Smooth muscle cell (in vitro differentiated cells): Measurements from ENCODE around the gene PELI3. TPM values are rescaled to one million over a fixed set of nuclear protein-coding genes. Genes with fewer than 3 reads are reported as not detected.

Experiments used
- DNase-seq: peaks from one replicate; lab custom pipeline; 2025; ENCODE audit not compliant: unreplicated experiment; lab: John Stamatoyannopoulos, UW
- H2AFZ ChIP-seq: fragments of 200-600 bp; sonication (generic); 2 replicates; pipeline ENCODE4 v1.6.0; 2016; ENCODE audit warnings: antibody characterized with exemption, low read depth, mild to moderate bottlenecking
- H3F3A ChIP-seq: fragments of 200-600 bp; sonication (generic); 2 replicates; pipeline ENCODE4 v1.6.0; 2017; ENCODE audit warnings: antibody characterized with exemption, low read depth
- H3K27ac ChIP-seq: fragments of 200-600 bp; sonication (generic); 2 replicates; pipeline ENCODE4 v1.5.1; 2016; ENCODE audit warnings: low read depth, mild to moderate bottlenecking
- H3K27me3 ChIP-seq: fragments of 200-600 bp; sonication (generic); 2 replicates; pipeline ENCODE4 v1.6.1; 2016; ENCODE audit warnings: low read depth, mild to moderate bottlenecking
- H3K36me3 ChIP-seq: fragments of 200-600 bp; sonication (generic); 2 replicates; pipeline ENCODE4 v1.5.1; 2016; ENCODE audit warnings: low read depth
- H3K4me1 ChIP-seq: fragments of 200-600 bp; sonication (generic); 2 replicates; pipeline ENCODE4 v1.5.1; 2016; ENCODE audit warnings: low read depth
- H3K4me2 ChIP-seq: fragments of 200-600 bp; sonication (generic); 2 replicates; pipeline ENCODE4 v1.6.0; 2016; ENCODE audit warnings: mild to moderate bottlenecking
- H3K4me3 ChIP-seq: fragments of 200-600 bp; sonication (generic); 2 replicates; pipeline ENCODE4 v1.5.1; 2016; ENCODE audit warnings: mild to moderate bottlenecking
- H3K79me2 ChIP-seq: fragments of 200-600 bp; sonication (generic); 2 replicates; pipeline ENCODE4 v1.6.0; 2016; ENCODE audit warnings: low read depth, mild to moderate bottlenecking
- H3K9ac ChIP-seq: fragments of 200-600 bp; sonication (generic); 2 replicates; pipeline ENCODE4 v1.6.0; 2016; ENCODE audit warnings: low read depth
- H3K9me3 ChIP-seq: fragments of 200-600 bp; sonication (generic); replicated peaks from 2 replicates; pipeline ENCODE4 v1.5.1; 2016; ENCODE audit warnings: low read depth
- H4K20me1 ChIP-seq: fragments of 200-600 bp; sonication (generic); 2 replicates; pipeline ENCODE4 v1.6.0; 2016; ENCODE audit warnings: low read depth
- WGBS: methylation state at CpG from one replicate; pipeline ENCODE4 v1.1.7; 2016; ENCODE audit warnings: low lambda C conversion rate; 5-methylcytosine and 5-hydroxymethylcytosine counted together
- polyA plus RNA-seq: library from polyadenylated mRNA; unstranded; fragments of >200 nt; fragmentation: Nextera tagmentation; extraction: Ambion mirVana; gene quantifications from 2 replicates; pipeline ENCODE4 v1.2.1, GENCODE V29; 2016
- total RNA-seq: library from RNA; depleted of rRNA; stranded (reverse); fragments of >200 nt; gene quantifications from 2 replicates; pipeline ENCODE4 v1.2.3, GENCODE V29; 2014
- TF ChIP-seq, protein P1 (sequence below): fragments of 200-600 bp; sonication (generic); IDR thresholded peaks from 2 replicates; pipeline ENCODE4 v1.5.1; 2017; ENCODE audit warnings: borderline replicate concordance, mild to moderate bottlenecking, antibody characterized with exemption; ENCODE audit not compliant: insufficient read depth, poor library complexity, severe bottlenecking

Gene PELI3
- total and polyA plus RNA-seq, 2 experiments from 2014 or later = 2.1 to 9.4 TPM

DNA sequence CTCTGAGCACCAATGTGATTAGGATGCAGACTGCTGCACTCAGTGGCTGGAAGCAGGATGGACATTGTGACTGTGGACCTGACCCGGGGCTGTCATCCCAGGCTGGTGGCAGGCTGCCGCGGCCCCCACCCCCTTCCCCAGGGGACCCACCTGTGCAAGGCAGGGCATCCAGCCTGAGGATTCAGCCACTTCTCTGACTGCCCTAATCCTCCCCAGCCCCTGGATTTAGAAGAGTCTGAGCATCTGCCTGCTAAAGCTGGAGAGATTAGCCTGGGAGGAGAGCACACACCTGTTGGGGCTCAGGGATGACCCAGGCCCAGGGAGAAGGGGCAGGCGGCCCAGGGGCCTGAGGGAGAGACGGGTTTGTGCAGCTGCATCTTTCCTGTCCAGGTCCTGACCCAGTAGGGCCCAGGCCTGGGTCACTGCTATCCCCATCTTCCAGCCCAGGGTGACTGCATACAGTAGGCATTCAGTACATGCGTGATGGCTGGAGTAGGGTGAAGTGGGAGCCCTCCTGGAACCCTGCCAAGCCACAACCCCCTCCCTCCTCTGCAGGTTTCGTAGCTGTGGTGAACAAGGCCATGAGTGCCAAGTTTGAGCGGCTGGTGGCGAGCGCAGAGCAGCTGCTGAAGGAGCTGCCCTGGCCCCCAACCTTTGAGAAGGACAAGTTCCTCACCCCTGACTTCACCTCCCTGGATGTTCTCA is 25.6 kb downstream of the PELI3 start:
- no peak overlapping the region for H3K27ac ChIP-seq
- H3K27me3 ChIP-seq = no peaks in the 10 kb centered on the region
- peaks cover 5% of the 10 kb centered on the region for H3K36me3 ChIP-seq
- H4K20me1 ChIP-seq = no peaks in the 10 kb centered on the region
- no peaks in the 10 kb centered on the region for H3K4me1 ChIP-seq
- TF ChIP-seq, protein P1, sequence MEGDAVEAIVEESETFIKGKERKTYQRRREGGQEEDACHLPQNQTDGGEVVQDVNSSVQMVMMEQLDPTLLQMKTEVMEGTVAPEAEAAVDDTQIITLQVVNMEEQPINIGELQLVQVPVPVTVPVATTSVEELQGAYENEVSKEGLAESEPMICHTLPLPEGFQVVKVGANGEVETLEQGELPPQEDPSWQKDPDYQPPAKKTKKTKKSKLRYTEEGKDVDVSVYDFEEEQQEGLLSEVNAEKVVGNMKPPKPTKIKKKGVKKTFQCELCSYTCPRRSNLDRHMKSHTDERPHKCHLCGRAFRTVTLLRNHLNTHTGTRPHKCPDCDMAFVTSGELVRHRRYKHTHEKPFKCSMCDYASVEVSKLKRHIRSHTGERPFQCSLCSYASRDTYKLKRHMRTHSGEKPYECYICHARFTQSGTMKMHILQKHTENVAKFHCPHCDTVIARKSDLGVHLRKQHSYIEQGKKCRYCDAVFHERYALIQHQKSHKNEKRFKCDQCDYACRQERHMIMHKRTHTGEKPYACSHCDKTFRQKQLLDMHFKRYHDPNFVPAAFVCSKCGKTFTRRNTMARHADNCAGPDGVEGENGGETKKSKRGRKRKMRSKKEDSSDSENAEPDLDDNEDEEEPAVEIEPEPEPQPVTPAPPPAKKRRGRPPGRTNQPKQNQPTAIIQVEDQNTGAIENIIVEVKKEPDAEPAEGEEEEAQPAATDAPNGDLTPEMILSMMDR = no peak
- 90% methylated on average over 10 of the region's 10 CpGs for WGBS
- no peak for DNase-seq
- H3K79me2 ChIP-seq = no peaks in the 10 kb centered on the region
- H3K4me3 ChIP-seq = no peak overlapping the region
- H3K9ac ChIP-seq = no peak overlapping the region
- H3F3A ChIP-seq = no peaks in the 10 kb centered on the region
- H3K9me3 ChIP-seq = no peaks in the 10 kb centered on the region
- no peak overlapping the region for H2AFZ ChIP-seq
- no peak overlapping the region for H3K4me2 ChIP-seq

DNA sequence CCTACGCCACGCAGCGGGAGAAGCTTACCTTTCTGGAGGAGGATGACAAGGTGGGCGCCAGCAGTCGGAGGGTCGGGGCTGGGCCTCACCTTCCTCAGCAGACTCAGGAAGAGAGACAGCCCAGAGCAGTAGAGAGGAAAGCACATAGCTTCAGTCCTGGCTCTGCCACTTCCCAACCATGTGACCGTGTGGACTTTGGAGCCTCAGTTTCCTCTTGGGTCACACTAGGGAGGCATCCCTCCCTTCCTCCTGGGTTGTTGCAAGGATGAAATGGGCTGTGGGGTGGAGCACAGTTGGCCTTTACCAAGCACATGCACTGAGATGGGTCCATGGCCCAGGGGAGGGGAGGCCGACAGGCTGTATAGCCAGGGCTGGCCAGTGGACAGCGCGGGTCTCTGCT is 26.4 kb downstream of the PELI3 start:
- TF ChIP-seq, protein P1 = no peak
- no peaks in the 10 kb centered on the region for H3F3A ChIP-seq
- no peaks in the 10 kb centered on the region for H3K9me3 ChIP-seq
- no peaks in the 10 kb centered on the region for H3K4me1 ChIP-seq
- H3K4me3 ChIP-seq = no peak overlapping the region
- H3K79me2 ChIP-seq = no peaks in the 10 kb centered on the region
- H3K36me3 ChIP-seq = peaks cover 5% of the 10 kb centered on the region
- H3K4me2 ChIP-seq = no peak overlapping the region
- no peak for DNase-seq
- H3K9ac ChIP-seq = no peak overlapping the region
- no peaks in the 10 kb centered on the region for H4K20me1 ChIP-seq
- no peak overlapping the region for H3K27ac ChIP-seq
- 94% methylated on average over 10 of the region's 10 CpGs for WGBS
- no peaks in the 10 kb centered on the region for H3K27me3 ChIP-seq
- no peak overlapping the region for H2AFZ ChIP-seq

GRCh38 chr11:66494458-66494857 is 27.8 kb downstream of the PELI3 start:
- no peak for DNase-seq
- H3K9ac ChIP-seq = no peak overlapping the region
- no peak overlapping the region for H3K27ac ChIP-seq
- H3K79me2 ChIP-seq = no peaks in the 10 kb centered on the region
- H3K36me3 ChIP-seq = peaks cover 5% of the 10 kb centered on the region
- no peaks in the 10 kb centered on the region for H3K27me3 ChIP-seq
- H3K4me1 ChIP-seq = no peaks in the 10 kb centered on the region
- H3K4me2 ChIP-seq = no peak overlapping the region
- H3K4me3 ChIP-seq = no peak overlapping the region
- H3F3A ChIP-seq = no peaks in the 10 kb centered on the region
- TF ChIP-seq, protein P1 = no peak
- no peak overlapping the region for H2AFZ ChIP-seq
- no peaks in the 10 kb centered on the region for H3K9me3 ChIP-seq
- WGBS = 92% methylated on average over 7 of the region's 7 CpGs
- no peaks in the 10 kb centered on the region for H4K20me1 ChIP-seq

DNA sequence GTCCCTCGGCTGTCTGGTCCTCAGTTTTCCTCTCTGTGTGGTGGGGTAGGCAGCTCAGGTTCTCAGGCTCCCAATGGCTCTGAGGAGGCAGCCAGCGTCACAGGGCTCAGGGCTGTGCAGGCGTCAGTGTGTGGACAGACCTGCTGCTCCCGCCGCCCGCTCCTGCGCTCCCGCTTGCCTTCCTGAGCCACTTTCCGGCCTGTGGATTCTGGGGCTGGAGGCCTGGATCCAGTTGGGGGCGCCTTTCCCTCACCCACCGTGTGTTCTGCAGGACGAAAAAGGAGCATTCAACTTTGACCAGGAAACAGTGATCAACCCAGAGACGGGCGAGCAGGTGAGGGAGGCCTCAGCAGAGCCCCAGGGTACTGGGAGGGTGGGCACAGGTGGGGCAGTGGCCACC is 28.2 kb downstream of the PELI3 start:
- Histone ChIP-seq H3F3A (no peaks in the 10 kb centered on the region), H3K36me3 (peaks cover 5% of the 10 kb centered on the region), H3K9ac (no peak overlapping the region), H4K20me1 (no peaks in the 10 kb centered on the region), H3K4me2 (no peak overlapping the region), H3K27ac (no peak overlapping the region), H3K27me3 (no peaks in the 10 kb centered on the region), H3K4me3 (no peak overlapping the region), H3K9me3 (no peaks in the 10 kb centered on the region), H3K4me1 (no peaks in the 10 kb centered on the region), H3K79me2 (no peaks in the 10 kb centered on the region), H2AFZ (no peak overlapping the region)
- TF ChIP-seq, protein P1 = no peak
- DNase-seq = no peak
- 92% methylated on average over 14 of the region's 14 CpGs for WGBS
